CD4-positive, alpha-beta T cell treated with Interleukin-4 for 4 hours (primary cell): ENCODE data around the gene SPATA7.

ENCODE experiments used
- DNase-seq: peaks from one replicate; pipeline ENCODE4 v3.0.0-alpha.2; 2020

The SPATA7 gene

DNA sequence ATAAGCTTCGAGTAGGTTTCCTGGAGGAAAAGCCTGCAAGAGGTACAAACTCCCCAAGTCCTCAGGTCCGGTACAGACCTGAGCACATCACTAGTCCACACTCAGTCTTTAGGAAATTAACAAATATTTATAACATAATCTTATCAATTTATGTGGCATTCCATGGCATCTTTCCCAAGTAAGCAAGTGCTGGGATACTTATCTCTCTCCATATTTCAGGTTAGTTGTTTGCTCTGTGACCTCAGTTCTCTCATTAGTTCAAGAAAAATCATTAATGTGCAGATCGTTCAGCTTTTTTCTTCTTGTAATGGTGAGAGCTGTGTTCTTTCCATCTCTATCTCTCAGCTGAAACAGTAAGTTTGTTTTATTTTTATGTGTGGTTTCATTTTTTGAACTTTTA, 34.7 kb downstream of the SPATA7 start:
- no peak for DNase-seq

DNA sequence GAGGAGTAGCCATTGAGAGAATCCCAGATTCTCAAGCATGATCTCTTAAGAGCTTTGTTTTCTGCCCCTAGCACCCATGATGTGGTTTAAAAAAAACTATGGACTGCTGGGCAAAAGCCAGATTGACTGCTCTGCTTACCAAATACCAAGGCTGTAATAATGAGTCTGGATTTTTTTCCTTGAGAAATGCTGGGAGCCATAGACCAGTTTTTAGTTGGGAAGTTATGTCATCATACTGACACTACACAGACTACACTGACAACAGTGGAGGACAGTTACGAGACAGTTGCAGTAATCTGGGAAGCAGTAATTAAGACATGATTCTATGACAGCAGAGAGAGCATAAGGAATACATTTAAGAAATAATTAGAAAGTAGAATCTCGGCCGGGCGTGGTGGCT, 35.8 kb downstream of the SPATA7 start:
- no peak for DNase-seq

DNA sequence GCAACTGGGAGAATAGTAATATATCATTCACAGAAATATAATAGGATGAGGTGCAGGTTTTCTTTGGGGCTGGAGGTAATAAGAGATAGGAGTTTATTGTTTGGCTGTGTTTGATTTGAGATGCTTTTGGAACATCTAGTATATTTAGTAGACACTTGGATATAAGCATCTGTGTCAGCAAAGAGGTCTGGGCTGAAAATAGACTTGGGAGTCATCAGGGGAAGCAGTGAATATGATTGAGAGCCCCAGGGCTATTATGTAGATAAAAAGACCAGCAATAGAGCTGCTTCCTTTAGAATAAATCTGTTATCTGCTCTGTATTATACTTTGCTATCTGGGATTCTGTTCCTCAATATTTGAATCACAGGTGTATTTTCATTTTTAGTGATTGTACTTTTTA, 36.6 kb downstream of the SPATA7 start:
- DNase-seq = no peak

DNA sequence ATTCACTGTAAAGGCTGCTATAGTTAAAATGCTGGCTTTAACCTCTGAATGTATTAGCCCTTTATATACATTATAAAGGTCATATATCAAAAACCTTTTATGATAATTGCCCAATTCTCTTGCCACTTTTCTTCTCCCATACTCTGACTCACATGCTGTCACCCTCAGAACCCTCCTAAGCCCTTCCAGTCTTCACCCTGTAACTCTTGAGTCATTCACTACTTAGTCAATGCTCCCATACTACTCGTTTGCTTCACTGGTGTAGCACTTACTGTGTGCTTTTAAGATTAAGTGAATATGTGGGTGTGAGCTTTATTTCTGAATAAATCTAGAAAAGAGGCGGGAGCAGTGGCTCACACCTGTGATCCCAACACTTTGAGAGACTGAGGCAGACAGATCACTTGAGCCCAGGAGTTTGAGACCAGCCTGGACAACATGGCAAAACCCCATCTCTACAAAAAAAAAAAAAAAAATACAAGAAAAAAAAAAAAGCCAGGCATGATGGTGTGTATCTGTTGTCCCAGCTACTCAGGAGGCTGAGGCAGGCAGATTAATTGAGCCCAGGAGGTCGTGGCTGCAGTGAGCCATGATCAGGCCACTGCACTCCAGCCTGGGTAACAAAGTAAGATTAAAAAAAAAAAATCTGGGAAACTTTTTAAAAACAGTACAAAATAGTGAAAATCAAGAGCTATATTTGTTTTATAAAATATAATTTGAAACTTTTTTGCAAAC, 37.6 kb downstream of the SPATA7 start:
- DNase-seq = no peak

DNA sequence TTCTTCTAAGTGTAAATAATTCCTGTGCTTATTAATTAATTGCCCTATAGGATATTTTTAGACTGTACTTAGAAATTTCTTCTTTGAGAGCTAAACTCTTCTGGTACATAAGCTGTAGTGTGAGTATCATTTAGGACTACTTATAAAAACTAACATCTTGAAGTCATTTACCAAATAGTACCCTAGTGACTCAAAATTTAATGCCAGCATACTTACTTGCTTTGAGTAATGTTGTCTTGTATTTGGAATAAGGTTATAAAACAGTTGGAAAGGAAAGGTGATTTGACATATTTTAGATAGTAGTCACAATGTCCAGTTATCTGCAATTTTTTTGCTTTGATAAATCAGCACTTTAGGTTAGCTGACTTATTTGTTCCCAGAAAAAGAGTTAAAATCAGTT, 39.1 kb downstream of the SPATA7 start:
- DNase-seq = no peak

DNA sequence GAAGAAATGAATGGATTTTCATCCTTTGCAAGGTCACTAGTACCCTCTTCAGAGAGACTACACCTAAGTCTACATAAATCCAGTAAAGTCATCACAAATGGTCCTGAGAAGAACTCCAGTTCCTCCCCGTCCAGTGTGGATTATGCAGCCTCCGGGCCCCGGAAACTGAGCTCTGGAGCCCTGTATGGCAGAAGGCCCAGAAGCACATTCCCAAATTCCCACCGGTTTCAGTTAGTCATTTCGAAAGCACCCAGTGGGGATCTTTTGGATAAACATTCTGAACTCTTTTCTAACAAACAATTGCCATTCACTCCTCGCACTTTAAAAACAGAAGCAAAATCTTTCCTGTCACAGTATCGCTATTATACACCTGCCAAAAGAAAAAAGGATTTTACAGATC, 40.8 kb downstream of the SPATA7 start:
- DNase-seq = no peak

DNA sequence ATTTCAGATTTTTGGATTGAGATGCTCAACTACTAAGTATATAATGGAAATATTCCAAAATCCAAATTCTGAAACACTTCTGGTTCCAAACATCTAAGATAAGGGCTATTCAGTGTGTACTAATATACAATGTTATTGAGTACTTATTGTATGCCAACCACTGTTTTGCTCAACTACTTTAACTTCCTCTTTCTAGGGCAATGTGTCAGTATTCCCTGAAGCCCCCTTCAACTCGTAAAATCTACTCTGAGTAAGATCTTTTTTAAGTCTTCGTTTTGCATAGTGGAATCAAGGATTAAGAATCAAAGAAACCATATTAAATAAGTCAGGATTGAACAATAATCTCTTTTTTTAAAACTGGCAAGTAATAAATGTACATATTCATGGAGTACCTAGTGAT, 45.5 kb downstream of the SPATA7 start:
- no peak for DNase-seq

DNA sequence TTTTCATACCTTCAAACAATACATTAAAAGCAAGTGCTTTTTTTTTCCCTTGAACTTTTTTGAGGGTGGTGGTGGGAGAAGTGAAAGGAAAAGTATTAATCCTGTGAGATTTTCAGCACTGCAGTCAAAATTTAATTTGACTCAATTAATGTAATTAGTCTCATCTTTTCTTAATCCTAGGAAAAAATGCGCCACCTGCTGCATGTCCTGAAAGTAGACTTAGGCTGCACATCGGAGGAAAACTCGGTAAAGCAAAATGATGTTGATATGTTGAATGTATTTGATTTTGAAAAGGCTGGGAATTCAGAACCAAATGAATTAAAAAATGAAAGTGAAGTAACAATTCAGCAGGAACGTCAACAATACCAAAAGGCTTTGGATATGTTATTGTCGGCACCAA, 52.2 kb downstream of the SPATA7 start:
- DNase-seq = no peak

DNA sequence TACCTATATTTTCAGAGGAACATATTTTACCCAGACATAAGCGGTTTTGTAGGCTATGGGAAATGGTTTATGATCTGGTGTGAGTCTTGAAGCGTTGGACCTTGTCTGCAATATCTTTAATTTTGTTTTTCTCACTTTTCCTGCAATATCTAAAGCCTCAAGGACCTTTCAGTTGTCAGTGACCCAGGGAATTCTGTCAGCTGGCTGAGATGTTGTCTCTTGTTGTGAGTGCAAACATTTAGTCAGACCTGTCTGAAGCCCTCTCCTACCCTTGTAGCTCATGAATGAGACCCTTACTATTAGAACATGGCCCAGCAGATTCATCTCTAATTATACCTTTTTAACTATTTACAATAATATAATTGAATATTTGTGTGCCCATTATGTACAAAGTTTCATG, 53.6 kb downstream of the SPATA7 start:
- DNase-seq = no peak

DNA sequence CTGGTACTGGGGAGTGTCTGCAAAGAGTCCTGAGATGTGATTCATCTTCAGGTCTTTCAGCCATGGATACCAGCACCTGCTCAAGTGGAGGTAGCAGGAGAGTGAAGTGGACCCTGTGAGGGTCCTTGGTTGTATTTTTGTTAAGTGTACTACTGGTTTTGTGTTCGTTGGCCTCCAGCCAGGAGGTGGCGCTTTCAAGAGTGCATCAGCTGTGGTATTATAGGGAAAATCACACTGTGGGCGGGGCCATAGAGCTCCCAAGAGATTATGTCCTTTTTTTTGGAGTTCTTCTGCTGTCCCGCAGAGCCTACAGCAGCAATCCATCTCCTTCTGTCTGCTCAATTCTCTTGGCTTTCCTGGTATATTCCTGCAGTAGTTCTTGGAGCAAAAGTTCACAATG, 66.8 kb downstream of the SPATA7 start:
- DNase-seq = no peak

DNA sequence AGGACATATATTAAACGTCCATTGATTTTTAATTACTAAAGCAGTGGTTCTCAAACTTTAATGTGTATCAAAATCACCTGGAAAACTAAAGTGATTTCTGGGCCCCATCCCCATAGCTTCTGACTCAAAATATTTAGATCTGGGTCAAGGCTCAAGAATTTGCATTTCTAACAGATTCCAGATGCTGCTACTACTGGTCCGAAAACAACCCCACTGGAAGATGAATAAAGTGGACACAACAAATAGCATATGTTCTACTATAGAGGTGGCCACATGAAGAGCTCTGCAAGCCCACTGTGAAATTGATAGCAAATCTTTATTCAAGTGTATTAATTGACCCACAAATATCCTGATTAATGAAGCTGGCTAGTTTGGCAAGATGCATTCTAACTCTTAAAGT, 69.4 kb downstream of the SPATA7 start:
- no peak for DNase-seq

DNA sequence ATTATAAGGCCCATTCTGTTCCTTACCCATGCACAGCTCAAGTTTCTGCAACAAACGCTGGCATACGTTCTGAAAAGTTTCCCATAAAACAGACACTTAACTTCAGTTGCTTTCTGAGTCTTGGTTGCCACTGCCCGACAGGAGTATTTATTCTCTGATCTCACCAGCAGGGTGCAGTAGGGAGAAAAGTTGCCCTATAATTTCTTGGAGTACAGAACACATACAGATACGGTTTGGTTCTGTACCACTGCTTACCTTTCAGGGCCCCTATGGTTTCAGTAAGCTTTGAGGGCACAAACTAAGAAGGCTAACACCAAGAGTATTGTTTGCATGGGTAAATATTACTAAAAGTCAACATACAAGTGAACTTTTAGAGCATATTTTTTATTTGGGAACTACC, 77.9 kb downstream of the SPATA7 start:
- DNase-seq = peak; percentile 2

DNA sequence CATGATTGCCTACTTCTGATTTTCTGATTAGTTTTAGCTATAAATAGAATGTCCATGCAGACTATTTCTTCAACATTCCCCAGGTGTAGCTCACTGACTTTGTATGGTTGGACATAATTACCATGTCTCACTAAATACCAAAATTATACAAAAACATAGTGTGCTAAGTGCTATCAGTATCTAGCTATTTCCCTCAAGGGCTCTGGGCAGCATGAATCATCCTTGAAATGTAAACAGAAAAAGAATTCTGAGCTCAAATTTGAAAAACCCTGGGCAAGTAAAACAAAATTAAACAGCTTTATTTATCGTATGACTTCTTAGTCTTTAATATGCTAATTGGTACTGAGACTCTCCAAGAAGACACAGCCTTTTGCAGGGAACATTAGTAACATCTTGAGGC, 82.9 kb downstream of the SPATA7 start:
- DNase-seq = no peak

DNA sequence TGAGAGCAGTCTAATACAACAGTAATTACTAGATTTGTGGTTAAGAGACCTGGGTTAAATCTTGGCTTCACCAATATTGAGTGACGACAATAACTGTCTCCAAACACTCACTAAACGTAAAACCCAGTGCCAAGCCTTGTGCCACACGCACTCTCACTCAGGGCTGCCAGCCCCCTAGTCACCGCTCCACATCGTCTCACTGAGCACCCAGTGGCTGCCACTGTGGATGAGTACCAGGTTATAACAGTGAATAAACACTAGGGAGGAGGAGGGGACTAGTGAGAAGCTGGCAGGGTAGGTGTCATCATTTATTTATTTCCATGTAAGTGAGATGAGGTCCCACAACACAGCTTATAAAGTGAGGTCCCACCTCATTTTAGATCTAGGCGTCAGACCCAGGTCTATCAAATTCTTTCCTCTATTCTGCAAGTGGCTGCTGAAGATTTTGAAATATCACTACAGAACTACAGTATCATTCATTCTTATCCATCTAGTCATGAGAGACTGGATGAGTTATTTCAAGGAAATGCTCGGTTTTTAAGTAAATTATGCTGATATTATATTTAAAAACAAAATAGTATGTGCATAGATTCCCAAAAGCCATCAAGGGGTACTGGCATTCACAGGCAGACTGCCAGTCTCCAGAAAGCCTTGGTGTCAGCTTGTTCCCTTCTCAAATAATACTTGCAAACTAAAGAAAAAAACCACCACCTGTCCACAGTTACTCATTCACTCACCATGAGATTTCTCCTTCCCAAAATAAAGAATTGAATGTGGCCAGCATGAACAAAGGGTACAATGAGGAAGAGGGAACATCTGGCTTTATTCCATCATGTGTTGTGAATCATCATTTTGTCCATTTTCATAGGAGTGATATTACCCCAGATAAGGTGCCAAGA, 85.3 kb downstream of the SPATA7 start:
- no peak for DNase-seq

DNA sequence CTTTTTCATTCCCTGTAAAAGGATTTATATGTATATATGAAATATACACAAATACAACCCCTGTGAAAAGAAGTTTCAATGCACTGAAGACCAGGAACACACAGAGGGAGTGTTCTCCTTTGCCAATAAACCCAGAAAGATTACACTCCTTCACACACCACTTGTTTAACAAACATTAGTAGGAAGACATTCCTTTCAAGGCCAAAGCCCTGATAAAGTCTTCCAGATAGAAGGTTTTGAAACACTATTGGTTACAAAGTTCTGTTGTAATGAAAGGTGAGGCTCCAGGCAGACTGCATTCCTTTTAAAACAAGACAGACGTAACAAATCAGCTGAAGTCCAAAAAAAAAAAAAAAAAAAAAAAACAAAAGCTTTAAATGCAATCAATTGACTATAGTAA, 88.3 kb downstream of the SPATA7 start:
- DNase-seq = no peak

DNA sequence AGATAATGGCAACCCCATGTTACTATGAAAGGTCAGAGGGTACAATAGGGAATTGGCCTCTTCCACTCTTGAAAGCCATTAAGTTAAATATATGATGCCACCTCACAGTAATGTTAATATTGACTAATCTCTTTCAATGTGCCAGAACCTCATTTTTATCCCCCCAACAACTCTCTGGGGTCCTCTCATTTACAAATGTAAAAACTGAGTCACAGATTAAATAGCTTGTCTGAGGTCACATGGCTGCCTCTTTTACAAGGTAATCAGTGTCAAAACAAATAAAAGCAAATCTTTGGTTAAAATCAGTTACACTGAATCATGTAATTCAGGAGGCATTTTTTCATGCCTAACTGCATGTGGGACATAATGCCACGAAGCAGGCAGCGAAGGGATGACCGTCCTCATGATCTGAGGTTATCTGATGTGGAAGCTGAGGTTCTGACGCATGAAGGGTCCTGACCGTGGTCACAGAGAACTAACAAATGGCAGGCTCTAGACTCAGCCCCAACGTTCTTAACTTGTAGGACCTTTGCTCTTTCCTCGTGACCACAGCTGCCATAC, 90.8 kb downstream of the SPATA7 start:
- no peak for DNase-seq

DNA sequence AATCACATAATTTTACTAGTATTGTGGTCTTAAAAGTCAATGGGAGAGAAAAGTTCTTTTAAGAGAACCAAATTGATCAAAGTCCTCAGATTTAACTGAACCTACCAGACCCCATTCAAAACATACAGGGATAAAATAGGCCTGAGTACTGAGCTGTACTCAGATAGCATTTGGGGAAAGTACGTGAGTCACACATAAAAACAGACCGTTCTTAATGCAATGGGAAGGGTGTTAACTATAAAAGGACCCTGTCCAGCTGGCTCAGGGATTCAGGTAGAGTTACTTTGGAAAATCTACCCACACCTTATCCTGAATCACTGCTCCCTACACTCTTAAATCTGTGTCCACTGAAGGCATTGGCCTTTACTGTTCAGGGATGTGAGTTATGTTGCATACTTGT, 91.4 kb downstream of the SPATA7 start:
- no peak for DNase-seq

DNA sequence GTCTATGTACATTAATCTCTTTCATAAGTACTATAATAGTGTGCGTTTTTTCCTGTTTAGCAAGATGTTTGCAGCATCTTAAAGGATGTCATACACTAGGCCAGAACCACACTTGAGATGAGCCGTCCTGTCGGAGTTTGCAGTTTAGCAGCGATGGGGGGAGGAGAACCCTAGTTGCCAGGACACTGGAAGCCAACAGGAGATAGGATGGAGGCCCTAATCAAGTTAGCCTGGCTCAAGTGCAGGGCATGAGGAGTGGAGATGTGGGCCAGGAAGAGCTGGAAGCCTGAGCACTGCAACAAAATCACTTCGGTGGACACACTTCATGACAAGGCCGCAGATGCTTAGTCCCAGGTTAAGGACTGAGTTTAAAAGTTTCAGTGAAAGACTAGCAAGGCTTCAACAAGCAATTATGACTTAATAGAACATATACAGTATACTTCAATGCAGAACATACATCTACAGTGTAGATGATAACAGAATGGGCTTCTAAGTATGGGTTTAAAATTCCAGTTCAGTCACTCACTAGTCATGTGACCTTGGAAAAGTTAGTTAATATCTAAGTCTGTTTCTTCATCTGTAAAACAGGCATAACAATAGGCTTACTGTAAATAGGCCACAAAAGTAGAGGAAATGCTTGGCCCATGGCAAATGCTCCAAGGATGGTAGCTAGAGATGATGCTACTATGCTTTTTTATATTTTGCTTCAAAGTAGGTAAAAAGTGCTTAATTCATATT, 92.2 kb downstream of the SPATA7 start:
- DNase-seq = no peak

DNA sequence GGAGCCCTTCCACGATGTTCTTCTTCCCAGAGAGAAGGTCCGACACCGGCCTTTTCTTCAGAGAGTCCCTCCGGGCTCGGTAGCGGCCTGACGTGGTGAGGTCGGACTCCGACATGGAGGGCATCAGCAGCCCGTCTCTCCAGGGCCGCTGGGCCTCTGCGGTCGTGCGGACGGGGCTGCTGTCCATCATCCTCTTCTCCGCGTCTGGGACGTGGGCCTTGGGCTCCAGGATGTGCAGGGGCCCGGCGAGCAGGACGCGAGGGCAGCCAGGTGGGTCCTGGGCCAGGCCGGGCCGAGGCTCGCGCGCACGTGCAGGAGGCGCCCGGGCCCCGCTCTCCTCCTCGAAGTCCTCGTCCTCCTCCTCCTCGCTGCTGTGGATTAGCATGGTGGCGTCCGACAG, 93.5 kb downstream of the SPATA7 start:
- no peak for DNase-seq

DNA sequence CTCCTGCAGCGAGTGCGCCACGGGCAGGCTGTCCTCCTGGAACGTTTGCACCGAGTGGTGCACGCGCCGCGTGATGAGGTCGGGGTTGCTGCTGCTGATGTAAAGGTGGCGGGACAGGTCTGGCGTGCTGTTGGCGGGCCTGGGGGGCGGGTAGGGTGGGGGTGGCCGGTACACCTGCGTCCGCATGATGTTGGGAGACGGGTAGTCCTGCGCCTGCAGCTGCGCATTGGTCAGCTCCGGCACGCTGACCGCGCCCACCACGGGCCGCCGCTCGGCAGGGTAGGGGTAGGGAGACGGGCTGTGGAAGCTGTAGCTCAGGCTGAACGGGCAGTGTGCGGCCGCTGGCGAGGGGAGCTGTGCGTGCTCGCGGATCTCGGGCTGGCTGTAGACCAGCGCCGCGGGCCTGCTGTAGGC, 94.1 kb downstream of the SPATA7 start:
- no peak for DNase-seq

DNA sequence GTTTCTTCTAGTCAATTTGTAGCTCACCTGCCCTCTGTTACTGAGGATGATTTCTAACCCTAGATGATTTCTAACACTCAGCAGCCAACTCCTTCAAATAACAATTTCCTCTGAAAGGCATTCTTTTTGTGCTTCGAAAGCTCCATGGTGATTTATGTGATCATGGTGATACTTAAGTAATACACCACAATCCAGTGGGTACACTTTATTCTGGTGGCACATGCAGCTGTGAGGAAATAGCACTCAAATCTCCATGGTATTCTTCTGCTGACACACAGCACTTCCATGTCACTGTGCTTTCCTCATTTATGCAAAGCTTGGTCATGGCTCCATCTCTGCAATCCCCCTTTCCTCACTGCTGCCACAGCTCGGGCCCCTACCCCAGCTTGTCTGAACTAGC, 95.6 kb downstream of the SPATA7 start:
- no peak for DNase-seq

DNA sequence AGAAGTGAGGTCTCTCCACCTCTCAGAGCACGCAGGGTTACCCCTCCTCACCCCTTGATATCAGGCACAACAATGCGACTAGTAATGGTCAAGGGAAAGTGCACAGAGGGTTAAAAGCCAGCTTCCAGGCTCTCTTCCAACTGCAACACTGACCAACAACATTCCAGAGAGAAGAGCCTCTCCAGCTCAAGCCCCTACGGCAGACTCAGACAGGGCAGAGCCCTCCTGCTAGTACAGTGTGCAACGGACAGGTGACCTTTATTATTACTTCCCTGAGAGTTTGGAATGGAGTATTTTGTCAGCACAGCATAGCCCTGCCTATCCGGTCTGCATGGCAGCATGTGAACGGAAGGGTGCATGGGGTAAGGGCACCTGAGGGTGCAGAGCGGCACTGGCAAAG, 96.3 kb downstream of the SPATA7 start:
- no peak for DNase-seq

DNA sequence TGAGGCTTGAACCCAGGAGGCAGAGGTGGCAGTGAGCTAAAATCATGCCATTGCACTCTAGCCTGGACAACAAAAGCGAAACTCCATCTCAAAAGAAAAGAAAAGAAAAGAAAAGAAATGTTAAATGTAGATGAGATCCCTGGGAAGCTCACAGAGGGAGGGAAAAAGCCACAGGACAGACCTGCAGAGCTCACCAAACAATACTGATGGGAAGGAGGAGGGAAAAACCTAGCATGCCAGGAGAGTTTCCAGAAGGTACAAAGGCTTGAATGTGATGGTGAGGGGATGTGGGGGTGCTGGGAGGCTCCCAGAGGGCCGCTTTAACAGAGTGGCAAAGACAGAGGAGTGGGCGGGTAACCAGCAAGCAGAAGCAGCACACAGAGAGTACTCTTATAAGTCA, 97.1 kb downstream of the SPATA7 start:
- no peak for DNase-seq
